Measurements from ENCODE around the gene CLHC1.
A peak's percentile ranks its signal among the peaks of the same experiment; 100 is the strongest.
"Not testable (repeated sequence)": the region's sequence is repeated elsewhere in the genome, so short reads cannot be mapped to it uniquely, and the experiment has no call there.

Gene CLHC1

DNA sequence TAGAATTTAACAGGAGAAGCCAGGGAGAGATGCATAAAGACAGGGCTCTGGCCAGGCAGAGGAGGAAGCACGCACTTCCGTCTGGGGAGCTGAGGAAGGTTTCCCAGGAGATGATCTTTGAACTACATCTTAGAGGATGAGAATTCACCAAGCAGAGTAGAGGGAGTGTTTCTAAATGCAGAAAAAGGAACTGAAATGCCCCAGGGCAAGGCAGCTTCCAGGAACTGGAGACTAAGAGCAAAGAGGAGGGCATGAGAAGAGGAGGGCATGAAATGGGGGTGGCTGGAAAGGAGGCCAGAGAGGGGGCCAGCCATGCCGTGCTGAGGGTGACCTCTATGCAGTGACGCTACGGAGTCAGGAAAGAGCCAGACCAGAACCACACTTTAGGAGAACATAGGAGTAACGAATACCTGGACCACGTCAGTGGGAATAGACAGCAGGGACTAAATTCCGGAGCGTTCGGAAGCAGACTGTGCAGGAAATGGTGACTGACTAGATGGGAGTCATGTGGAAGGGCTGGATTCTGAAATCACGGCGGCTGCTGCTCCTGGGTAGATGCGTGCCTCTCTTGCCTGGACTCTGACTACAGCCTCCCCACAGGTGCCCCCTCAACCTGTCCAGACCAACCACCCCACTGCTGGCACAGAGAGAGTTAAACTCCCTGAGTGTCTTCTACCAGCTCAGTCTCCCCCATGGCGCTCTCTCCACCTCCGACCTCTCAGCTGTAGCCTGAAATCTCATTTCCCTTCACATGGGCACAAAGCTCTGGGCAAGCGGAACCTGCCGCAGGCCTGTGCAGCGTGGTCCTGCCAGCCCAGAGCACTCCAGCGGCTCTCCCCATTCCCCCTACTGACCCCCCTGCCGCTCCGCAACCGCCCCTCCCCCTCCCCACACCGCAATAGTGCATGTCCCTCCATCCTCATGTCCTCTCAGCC is 94.8 kb downstream of the CLHC1 start:
- DNase-seq (ENCODE audit: insufficient read length, low spot score) (no peak), FAIRE-seq (no peak)
- TF ChIP-seq SPI1 (IDR thresholded peaks at IDR 0.05; ENCODE audit: low read depth, low read length), result peak; percentile 53; the same call in 1 of the 2 replicates
- TF ChIP-seq POLR2AphosphoS5 (IDR thresholded peaks at IDR 0.05; ENCODE audit: low read depth, low read length), result no peak

DNA sequence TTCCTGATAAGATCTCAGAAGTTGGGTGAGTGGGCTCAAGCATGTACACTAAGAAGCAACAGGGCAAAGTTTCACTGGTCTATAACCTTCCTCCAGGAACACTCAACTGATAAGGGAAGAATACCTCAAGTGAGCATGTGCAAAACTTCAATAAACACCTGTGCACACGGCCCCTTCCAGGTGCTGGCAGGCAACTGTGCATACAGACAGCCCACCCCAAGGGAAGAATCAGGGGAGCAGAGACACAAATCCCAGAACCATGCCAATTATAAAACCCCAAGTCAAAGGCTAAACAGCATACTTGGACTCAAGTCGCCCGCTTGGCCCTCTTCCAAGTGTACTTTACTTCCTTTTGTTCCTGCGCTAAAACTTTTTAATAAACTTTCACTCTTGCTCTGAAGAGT is 96.0 kb downstream of the CLHC1 start:
- no peak for DNase-seq (ENCODE audit: insufficient read length, low spot score)
- TF ChIP-seq PAX5 (IDR thresholded peaks at IDR 0.05; ENCODE audit: insufficient read depth, low read length, severe bottlenecking) (no peak), SPI1 (IDR thresholded peaks at IDR 0.05; ENCODE audit: low read depth, low read length) (no peak), POLR2A (IDR thresholded peaks at IDR 0.05; ENCODE audit: low read depth, low read length) (no peak), POU2F2 (IDR thresholded peaks at IDR 0.05; ENCODE audit: low read depth, low read length) (no peak), POLR2AphosphoS5 (IDR thresholded peaks at IDR 0.05; ENCODE audit: low read depth, low read length) (no peak), TAF1 (IDR thresholded peaks at IDR 0.05; ENCODE audit: low read depth, low read length) (no peak)
- FAIRE-seq, result no peak

DNA sequence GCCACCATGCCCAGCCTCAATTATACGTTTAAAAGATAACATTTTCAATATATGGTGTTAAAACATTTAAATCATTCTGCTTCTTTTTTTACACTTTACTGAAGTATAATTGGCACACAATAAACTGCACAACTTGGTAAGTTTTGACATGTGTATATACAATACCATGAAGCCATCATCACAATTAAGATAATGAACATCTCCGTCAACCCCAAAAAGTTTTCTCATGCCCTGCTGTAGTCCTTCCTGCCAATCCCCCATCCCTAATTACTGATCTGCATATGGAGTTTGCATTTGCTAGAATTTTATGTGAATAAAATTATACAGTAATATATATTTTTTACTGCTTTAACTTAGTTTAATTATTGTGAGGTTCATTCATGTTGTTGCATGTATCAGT is 96.6 kb downstream of the CLHC1 start:
- DNase-seq (ENCODE audit: insufficient read length, low spot score) (no peak), FAIRE-seq (no peak)
- no peak for TF ChIP-seq TAF1 (IDR thresholded peaks at IDR 0.05; ENCODE audit: low read depth, low read length)
- no peak for TF ChIP-seq POLR2A (IDR thresholded peaks at IDR 0.05; ENCODE audit: low read depth, low read length)
- no peak for TF ChIP-seq PAX5 (IDR thresholded peaks at IDR 0.05; ENCODE audit: insufficient read depth, low read length, severe bottlenecking)
- no peak for TF ChIP-seq POLR2AphosphoS5 (IDR thresholded peaks at IDR 0.05; ENCODE audit: low read depth, low read length)
- TF ChIP-seq SPI1 (IDR thresholded peaks at IDR 0.05; ENCODE audit: low read depth, low read length), result no peak
- TF ChIP-seq POU2F2 (IDR thresholded peaks at IDR 0.05; ENCODE audit: low read depth, low read length), result no peak

DNA sequence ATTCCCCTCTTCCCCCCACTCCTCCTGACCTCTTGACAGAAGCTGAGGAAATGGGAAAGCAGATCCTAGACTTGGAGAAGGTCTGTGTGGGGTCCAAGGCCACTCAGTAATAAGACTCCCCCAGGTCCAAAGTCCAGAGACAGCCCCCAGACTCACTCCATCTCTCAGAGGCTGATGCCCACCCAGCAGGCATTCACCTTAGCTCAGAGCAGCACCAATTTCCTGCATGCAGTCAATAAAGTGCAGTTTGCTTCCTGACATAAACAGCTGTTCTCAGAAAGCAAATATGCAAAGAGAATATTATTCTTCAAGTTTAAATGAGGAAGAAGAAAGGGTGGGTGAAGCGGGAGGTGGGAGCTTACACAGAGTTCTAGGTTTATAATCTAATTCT is 97.8 kb downstream of the CLHC1 start:
- FAIRE-seq (no peak), DNase-seq (ENCODE audit: insufficient read length, low spot score) (no peak)

DNA sequence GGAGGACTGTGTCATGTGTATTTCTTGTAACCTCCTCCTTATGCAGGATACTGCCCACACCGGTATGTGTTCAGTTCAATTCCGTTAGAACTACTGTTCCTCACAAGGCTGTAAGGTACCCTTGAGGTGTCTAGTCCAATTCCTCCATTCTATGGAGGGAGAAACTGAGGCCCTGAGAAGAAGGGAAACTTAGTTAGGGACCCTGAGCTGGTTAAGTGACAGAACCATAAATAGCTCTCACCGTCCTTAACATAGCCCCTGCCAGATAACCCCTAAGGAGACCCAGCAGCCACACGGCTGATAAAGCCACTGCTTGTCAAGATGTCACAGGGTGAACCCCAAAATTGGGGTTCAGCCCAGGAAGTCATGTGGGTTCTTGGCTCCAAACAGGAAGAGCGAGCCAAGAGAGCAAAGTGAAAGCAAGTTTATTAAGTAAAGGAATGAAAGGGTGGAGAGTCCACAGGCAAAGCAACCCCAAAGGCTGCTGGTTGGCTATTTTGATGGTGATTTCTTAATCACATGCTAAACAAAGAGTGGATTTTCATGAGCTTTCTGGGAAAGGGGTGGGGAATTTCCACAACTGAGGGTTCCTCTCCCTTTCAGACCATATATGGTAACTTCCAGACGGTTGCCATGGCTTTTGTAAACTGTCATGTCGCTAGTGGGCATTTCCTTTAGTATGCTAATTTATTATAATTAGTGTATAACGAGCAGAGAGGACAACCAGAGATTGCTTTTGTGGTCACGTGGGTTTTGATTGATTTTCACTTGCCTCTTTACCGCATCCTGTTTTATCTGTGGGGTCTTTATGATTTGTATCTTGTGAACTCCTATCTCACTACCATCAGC is 98.4 kb downstream of the CLHC1 start:
- DNase-seq (ENCODE audit: insufficient read length, low spot score) (peak; percentile 37), FAIRE-seq (peak; percentile 55)
- TF ChIP-seq POU2F2 (IDR thresholded peaks at IDR 0.05; ENCODE audit: low read depth, low read length) (peak; percentile 24; the same call in 1 of the 2 replicates), SPI1 (IDR thresholded peaks at IDR 0.05; ENCODE audit: low read depth, low read length) (no peak; the same call in 1 of the 2 replicates)

More for the DNA sequence above, 97.8 kb downstream of the CLHC1 start:
- TF ChIP-seq TAF1 (IDR thresholded peaks at IDR 0.05; ENCODE audit: low read depth, low read length), result no peak
- TF ChIP-seq POLR2A (IDR thresholded peaks at IDR 0.05; ENCODE audit: low read depth, low read length), result no peak
- no peak for TF ChIP-seq SPI1 (IDR thresholded peaks at IDR 0.05; ENCODE audit: low read depth, low read length)
- TF ChIP-seq POU2F2 (IDR thresholded peaks at IDR 0.05; ENCODE audit: low read depth, low read length), result no peak
- no peak for TF ChIP-seq POLR2AphosphoS5 (IDR thresholded peaks at IDR 0.05; ENCODE audit: low read depth, low read length)
- no peak for TF ChIP-seq PAX5 (IDR thresholded peaks at IDR 0.05; ENCODE audit: insufficient read depth, low read length, severe bottlenecking)

DNA sequence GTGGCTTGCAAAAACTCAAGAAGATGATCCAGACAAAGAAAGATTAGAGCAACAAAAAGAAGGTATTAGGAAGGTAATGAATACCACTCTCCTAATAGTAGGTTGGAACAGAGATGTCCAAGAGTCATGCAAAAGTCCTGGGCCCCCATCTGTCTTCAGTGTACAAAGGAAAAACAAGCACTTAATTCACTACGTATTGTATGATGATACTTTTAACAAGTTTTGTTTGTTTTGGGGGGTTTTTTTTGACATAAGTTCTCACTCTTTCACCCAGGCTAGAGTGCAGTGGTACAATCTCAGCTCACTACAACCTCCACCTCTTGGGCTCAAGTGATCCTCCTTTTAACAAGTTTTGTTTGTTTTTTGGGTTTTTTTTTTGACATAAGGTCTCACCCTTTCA is 101.2 kb downstream of the CLHC1 start:
- no peak for FAIRE-seq
- DNase-seq (ENCODE audit: insufficient read length, low spot score), result no peak
- no peak for TF ChIP-seq TAF1 (IDR thresholded peaks at IDR 0.05; ENCODE audit: low read depth, low read length)

DNA sequence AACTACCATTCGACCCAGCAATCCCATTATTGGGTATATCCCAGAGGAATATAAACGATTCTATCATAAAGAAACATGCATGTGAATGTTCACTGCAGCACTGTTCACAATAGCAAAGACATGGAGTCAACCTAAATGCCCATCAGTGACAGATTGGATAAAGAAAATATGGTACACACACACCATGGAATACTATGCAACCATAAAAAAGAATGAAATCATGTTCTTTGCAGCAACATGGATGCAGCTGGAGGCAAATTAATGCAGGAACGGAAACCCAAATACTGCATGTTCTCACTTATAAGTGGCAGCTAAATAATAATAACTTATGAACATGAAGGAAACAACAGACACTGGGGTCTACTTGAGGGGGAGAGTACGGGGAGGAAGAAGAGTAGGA is 105.5 kb downstream of the CLHC1 start:
- FAIRE-seq; DNase-seq (ENCODE audit: insufficient read length, low spot score): not testable (repeated sequence)

Measured in GM12891 (cell line).